WERI-Rb-1 (cell line): ENCODE data around the gene CIRBP.
A peak's percentile ranks its signal among the peaks of the same experiment; 100 is the strongest.

Experiments
- DNase-seq: peaks from one replicate; pipeline ENCODE4 v3.0.0-alpha.2; 2020
- H3K27ac ChIP-seq: fragments of 250-450 bp; sonication (Bioruptor Pico); 2 replicates; pipeline ENCODE4 v1.5.1; 2020; ENCODE audit warnings: mild to moderate bottlenecking, moderate library complexity
- H3K27me3 ChIP-seq: fragments of 250-450 bp; sonication (Bioruptor Pico); 2 replicates; pipeline ENCODE4 v1.5.1; 2021; ENCODE audit warnings: mild to moderate bottlenecking, low read depth, moderate library complexity; ENCODE audit not compliant: insufficient read depth, severe bottlenecking
- H3K36me3 ChIP-seq: fragments of 250-450 bp; sonication (Bioruptor Pico); 2 replicates; pipeline ENCODE4 v1.5.1; 2020; ENCODE audit warnings: mild to moderate bottlenecking, moderate library complexity
- H3K4me3 ChIP-seq: 2 replicates; pipeline ENCODE4 v1.5.1; 2011; ENCODE audit warnings: low read depth, mild to moderate bottlenecking, control low read depth, low read length
- H3K9me3 ChIP-seq: fragments of 250-450 bp; sonication (Bioruptor Pico); 2 replicates; pipeline ENCODE4 v1.5.1; 2021; ENCODE audit warnings: mild to moderate bottlenecking, moderate library complexity; ENCODE audit not compliant: severe bottlenecking
- TF ChIP-seq, protein P1 (sequence below): IDR thresholded peaks from 2 replicates; pipeline ENCODE4 v1.5.1; 2011; ENCODE audit warnings: low read depth, mild to moderate bottlenecking, control low read depth, inconsistent platforms, low read length

Gene CIRBP

DNA sequence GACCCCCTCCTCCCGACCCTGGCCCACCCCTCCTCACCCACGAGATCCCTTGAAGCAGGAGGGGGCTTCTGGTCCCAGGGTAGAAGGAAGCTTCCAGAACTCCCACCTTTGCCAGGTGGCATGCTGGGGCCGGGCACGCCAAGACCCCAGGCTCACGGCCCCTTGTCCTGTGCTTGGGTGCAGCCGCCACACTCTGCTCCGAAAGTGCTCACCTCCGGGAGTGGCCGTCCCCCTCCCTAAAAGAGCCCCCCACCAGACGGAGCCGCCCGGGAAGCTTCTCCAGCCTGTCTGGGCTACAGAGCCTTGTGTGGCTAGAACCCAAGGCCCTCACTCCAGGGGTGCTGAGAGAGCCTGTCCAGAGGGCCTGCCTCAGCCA, 14.8 kb downstream of the CIRBP start:
- no peak for DNase-seq
- H3K36me3 ChIP-seq = peaks cover 14% of the 10 kb centered on the region
- TF ChIP-seq, protein P1, sequence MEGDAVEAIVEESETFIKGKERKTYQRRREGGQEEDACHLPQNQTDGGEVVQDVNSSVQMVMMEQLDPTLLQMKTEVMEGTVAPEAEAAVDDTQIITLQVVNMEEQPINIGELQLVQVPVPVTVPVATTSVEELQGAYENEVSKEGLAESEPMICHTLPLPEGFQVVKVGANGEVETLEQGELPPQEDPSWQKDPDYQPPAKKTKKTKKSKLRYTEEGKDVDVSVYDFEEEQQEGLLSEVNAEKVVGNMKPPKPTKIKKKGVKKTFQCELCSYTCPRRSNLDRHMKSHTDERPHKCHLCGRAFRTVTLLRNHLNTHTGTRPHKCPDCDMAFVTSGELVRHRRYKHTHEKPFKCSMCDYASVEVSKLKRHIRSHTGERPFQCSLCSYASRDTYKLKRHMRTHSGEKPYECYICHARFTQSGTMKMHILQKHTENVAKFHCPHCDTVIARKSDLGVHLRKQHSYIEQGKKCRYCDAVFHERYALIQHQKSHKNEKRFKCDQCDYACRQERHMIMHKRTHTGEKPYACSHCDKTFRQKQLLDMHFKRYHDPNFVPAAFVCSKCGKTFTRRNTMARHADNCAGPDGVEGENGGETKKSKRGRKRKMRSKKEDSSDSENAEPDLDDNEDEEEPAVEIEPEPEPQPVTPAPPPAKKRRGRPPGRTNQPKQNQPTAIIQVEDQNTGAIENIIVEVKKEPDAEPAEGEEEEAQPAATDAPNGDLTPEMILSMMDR = no peak
- no peaks in the 10 kb centered on the region for H3K27me3 ChIP-seq
- H3K9me3 ChIP-seq = no peaks in the 10 kb centered on the region
- H3K27ac ChIP-seq = no peak overlapping the region
- no peak overlapping the region for H3K4me3 ChIP-seq

DNA sequence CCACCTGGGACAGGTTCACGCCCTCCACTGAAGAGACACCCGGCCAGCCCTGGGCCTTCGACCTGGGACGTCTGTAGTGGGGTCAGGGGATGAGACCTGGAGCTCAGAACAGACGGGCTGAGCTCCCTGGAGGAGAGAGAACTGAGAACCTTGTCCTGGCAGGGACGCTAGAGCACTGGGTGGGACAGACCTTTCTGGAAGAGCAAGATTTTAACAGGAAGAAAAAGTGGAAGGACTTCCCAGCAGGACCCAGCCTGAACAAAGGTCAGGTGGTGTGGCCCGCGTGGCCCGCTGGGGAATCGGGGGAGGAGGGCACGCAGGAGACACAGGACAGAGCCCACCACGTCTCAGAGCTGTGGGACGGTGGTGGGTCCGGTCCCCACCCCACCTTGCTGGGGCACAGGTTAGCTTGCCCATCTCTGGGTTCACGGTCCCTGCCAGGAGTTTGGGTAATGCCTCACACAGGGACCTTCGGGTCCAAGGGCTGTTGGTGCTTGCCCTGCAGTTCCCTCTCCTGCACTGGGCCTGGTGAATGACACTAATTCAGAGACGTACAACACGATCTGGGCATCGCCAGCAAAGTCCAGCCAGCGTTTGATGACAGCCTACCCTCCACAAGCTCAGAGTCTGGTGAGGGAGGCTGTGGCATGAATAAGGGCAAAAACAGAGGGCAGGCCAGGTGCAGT, 15.3 kb downstream of the CIRBP start:
- Histone ChIP-seq H3K27ac (no peak overlapping the region), H3K36me3 (peaks cover 9% of the 10 kb centered on the region), H3K27me3 (no peaks in the 10 kb centered on the region), H3K4me3 (no peak overlapping the region), H3K9me3 (no peaks in the 10 kb centered on the region)
- no peak for DNase-seq
- TF ChIP-seq, protein P1 = no peak

DNA sequence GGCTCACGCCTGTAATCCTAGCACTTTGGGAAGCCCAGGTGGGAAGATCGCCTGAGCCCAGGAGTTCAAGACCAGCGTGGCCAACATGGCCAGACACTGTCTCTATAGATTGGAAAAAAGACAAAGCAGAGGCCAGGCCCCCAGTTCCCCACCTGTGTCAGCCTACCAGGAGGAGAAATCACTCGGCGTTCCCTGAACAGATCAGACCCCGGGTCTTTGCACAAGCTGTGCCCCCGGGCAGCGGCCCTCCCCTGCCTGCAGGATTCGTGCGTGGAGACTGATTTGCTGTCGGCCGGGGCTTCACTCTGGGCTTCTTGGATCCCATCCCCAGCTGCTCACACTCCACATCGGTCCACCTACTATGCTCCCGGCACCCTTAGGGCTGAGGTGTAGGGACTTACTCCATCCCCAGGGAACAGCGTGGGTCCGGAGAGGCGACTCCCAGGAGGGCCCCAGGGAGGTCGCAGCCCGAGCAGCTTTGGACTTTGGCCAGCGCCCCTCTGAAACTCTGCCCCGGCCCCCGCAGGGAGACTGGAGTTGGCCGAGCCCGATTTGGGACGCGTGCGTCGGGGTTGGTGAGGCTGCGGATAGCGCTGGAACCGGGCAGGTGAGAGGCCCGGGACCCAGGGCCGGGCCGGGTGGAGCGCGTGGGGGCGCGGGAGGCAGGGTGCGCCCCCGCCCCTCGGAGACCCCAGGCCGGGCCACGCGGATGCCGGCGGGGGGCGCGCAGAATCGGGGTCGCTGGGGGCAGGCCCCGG, 16.0 kb downstream of the CIRBP start:
- H3K27ac ChIP-seq = no peak overlapping the region
- TF ChIP-seq, protein P1 = no peak
- DNase-seq = peak; percentile 38
- no peaks in the 10 kb centered on the region for H3K27me3 ChIP-seq
- H3K4me3 ChIP-seq = peak overlapping the region; percentile 44
- no peaks in the 10 kb centered on the region for H3K9me3 ChIP-seq
- H3K36me3 ChIP-seq = peaks cover 2% of the 10 kb centered on the region

DNA sequence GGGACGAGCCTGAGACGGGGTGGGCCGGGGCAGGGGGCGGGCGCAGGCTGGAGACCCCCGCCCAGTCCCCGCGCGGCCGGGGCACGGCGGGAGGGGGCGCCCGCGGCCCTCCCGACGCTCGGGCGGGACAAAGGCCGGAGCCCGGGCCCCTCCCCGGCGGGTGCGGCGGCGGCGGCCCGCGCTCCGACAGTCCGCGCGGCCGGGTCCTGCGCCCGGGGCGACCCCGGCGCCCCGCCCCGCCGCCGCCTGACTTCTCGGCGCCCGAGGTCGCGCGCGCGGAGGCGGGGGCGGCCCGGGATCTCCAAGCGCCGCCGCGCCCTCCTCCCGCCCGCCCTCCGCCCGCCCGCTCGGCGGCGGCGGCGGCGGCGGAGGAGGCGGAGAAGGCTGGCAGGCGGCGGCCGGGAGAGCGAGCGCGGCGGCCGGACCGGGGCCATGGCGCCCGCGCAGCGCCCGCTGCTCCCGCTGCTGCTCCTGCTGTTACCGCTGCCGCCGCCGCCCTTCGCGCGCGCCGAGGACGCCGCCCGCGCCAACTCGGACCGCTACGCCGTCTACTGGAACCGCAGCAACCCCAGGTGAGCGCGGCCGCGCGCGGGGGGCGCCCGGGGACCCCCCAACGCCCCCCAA, 16.7 kb downstream of the CIRBP start, which contains the start of gene EFNA2:
TSS of gene EFNA2 (plus strand) at position 137 of the 624 bp plus-strand sequence. CDS start at position 433, 296 bp downstream.
- no peak for DNase-seq
- TF ChIP-seq, protein P1 = peak; percentile 28; the same call in 1 of the 2 replicates
- Histone ChIP-seq H3K27ac (peak within 1 kb of the TSS; percentile 40; the same call in 1 of the 2 replicates), H3K36me3 (no peaks in the 10 kb centered on the region; the same call in 1 of the 2 replicates), H3K9me3 (no peaks in the 10 kb centered on the region), H3K27me3 (no peaks in the 10 kb centered on the region), H3K4me3 (peak within 1 kb of the TSS; percentile 76)

DNA sequence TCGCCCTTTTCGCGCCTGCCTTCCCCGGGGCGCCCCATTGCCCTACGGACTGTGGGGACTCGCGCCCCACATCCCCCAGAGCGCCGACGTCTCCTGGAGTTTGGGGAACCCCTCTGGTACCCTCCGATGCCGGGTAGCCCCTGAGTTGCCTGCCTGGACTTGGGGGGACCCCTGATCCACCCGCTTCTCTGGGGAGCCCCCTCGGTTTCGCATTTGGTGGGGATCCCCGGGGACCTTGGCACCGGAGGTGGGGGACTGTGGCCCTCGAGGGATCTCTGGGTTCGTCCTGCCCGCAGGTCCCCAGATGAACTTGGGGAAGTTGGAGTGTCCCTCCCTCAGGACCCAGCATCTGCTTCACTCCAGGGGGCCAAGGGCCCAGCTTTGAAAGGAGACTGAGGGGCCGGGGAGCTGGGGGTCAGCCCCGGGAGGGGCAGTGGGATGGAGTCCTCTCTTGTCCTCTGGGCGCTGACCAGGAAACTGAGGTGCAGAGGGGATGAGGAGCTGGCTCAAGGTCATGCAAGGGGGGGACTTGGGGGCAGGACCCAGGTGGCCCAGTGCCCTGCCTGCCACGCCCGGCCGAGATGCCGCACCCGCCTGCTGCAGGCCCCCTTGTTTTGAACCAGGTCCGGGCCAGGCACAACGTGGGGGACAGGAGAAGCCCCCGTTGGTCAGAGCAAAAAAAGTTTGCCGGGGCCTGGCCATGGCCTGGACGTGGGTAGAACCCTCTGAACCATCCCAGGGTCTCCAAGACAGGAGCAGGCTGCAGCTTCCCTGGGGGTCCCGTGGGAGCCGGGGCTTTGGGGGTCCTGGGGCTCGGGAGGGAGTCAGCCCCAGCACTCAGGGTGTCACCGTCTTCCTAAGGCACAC, 17.6 kb downstream of the CIRBP start:
- Histone ChIP-seq H3K4me3 (peak overlapping the region; percentile 76), H3K27ac (peak overlapping the region; percentile 40; the same call in 1 of the 2 replicates), H3K27me3 (no peaks in the 10 kb centered on the region), H3K36me3 (peaks cover 3% of the 10 kb centered on the region; the same call in 1 of the 2 replicates), H3K9me3 (no peaks in the 10 kb centered on the region)
- no peak for DNase-seq
- TF ChIP-seq, protein P1 = no peak
